Activated T-helper 2 cell treated with anti-CD3 and anti-CD28 coated beads, Interferon-gamma antibody, Interleukin-2, Interleukin-4, amounts not matched to agents 10 μg/mL and 5 μg/mL and 100 μg/mL, durations not matched to agents 14 hours and 24 hours and 36 hours (primary cell): ENCODE data around the gene RPS14. TPM values are rescaled to one million over a fixed set of nuclear protein-coding genes. Genes with fewer than 3 reads are reported as not detected.
"Not testable (repeated sequence)": the region's sequence is repeated elsewhere in the genome, so short reads cannot be mapped to it uniquely, and the experiment has no call there.

Experiments
- DNase-seq: peaks from one replicate; pipeline ENCODE4 v3.0.0; 2021; ENCODE audit warnings: low spot score
- H3K27ac Mint-ChIP-seq: one replicate; pipeline ENCODE4 v1.8.0; 2021; ENCODE audit warnings: mixed read lengths
- H3K27me3 Mint-ChIP-seq: one replicate; pipeline ENCODE4 v1.8.0; 2021; ENCODE audit warnings: low read depth, mixed read lengths
- H3K36me3 Mint-ChIP-seq: one replicate; pipeline ENCODE4 v1.8.0; 2021; ENCODE audit warnings: low read depth, mixed read lengths
- H3K4me1 Mint-ChIP-seq: one replicate; pipeline ENCODE4 v1.8.0; 2021; ENCODE audit warnings: low read depth, mixed read lengths
- H3K4me3 Mint-ChIP-seq: one replicate; pipeline ENCODE4 v1.8.0; 2021; ENCODE audit warnings: low read depth, mild to moderate bottlenecking, moderate library complexity, mixed read lengths
- H3K9me3 Mint-ChIP-seq: one replicate; pipeline ENCODE4 v1.8.0; 2021; ENCODE audit warnings: mixed read lengths
- intact Hi-C: fragments of 100-400 bp; cut with micrococcal nuclease; formaldehyde crosslinking; loops from one replicate; pipeline ENCODE4 v1.15.1; 2023
- total RNA-seq: library from RNA; stranded (reverse); gene quantifications from 2 replicates; pipeline ENCODE4 v1.2.3, GENCODE V29; 2022

The RPS14 gene
- total RNA-seq, 1 donor from 2014 or later, result 2,552 TPM

DNA sequence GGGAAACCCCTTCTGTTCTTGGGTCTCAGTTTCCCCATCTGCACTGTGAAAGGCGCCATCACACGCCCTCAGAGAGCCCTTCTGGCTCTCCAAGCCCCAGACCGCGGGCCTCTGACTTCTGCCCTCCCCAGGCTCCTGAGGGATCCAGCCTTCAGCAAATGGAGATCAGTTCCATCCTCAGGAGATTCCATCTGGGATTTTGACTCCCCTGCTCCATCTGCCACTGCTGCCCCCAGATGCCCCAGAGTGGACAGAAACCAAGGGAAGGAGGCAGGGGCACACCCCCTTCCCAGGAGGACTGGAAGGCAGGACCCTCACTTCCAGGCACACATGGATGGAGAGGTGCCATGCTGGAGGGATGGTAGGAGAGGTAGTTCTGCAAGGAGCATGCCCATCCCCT is 18.7 kb upstream of the RPS14 start:
- no peaks in the 10 kb centered on the region for H3K4me1 Mint-ChIP-seq
- no peak overlapping the region for H3K27ac Mint-ChIP-seq
- no peaks in the 10 kb centered on the region for H3K9me3 Mint-ChIP-seq
- DNase-seq, result no peak
- no peaks in the 10 kb centered on the region for H3K36me3 Mint-ChIP-seq
- no peaks in the 10 kb centered on the region for H3K27me3 Mint-ChIP-seq
- no peak overlapping the region for H3K4me3 Mint-ChIP-seq
- intact Hi-C loops, result no loop called here

DNA sequence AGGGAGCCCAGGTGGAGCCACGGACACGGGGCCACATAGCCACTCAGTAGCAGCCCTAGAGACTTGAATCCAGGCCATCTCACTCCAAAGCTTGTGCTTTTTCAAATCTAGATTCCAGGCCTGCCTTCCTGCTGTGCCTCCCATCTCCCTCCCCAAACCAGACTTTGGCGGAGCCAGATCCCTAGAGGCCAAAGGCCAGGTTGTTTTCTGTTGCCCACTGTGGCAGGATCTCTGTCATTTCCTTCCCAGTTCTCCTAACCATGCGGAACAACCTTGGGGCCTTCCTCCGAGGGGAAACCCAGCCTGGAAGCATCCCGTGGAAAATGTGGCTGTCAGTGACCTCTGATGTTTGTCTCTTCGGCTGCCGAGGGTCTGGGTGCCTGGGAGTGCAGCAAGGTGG is 16.4 kb upstream of the RPS14 start:
- H3K27ac Mint-ChIP-seq, result no peak overlapping the region
- no peak for DNase-seq
- H3K9me3 Mint-ChIP-seq, result no peaks in the 10 kb centered on the region
- H3K27me3 Mint-ChIP-seq, result no peaks in the 10 kb centered on the region
- intact Hi-C loops, result no loop called here
- H3K4me3 Mint-ChIP-seq, result no peak overlapping the region
- H3K4me1 Mint-ChIP-seq, result no peaks in the 10 kb centered on the region
- no peaks in the 10 kb centered on the region for H3K36me3 Mint-ChIP-seq

DNA sequence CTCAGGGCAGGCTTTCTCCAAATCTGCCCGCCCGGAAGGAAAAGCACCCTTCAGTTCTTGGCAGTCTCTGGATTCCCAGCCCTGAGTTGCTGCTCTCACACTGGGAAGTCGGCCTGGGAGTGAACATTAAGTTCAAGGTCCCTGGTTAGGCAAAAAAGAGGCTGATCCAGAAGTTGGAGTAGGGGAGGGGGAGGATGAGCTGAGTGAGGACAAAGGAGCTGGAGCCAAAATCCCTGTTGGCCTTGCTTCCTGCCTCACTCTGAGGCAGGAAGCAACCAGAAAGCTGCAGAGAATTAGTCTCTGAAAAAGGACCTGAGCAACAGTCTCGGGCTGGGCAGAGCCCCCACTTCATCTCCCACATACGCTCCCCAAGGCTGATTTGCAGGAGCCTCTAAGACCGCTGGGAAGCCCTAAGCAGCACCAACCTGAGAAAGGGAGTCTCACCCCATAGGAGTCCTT is 15.0 kb upstream of the RPS14 start:
- H3K4me3 Mint-ChIP-seq, result no peak overlapping the region
- H3K9me3 Mint-ChIP-seq, result no peaks in the 10 kb centered on the region
- H3K4me1 Mint-ChIP-seq, result peaks cover under 1% of the 10 kb centered on the region
- H3K36me3 Mint-ChIP-seq, result no peaks in the 10 kb centered on the region
- H3K27me3 Mint-ChIP-seq, result no peaks in the 10 kb centered on the region
- DNase-seq, result no peak
- H3K27ac Mint-ChIP-seq, result no peak overlapping the region
- intact Hi-C loops, result no loop called here

DNA sequence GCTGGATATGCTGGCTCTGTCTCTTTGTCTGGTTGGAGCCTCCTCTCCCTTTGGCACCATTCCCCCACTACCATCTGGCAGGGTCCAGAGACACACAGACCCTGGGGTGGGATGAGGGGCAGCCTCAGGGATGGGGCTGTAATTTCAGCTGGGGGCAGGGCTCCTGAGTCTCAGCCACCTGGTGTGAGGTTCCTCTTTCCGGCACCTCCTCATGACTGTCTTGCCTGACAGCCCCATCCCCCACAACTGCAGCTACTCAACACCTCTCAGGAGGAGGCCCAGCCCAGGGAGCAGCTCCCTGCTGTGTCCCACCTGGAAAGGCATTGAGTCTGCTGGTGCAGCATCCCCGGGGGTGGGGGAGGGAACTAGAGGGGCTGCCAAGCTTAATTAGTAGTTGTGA is 11.7 kb upstream of the RPS14 start:
- Mint-ChIP-seq H3K4me3 (no peak overlapping the region), H3K36me3 (no peaks in the 10 kb centered on the region), H3K9me3 (no peaks in the 10 kb centered on the region), H3K27me3 (no peaks in the 10 kb centered on the region), H3K27ac (no peak overlapping the region), H3K4me1 (peaks cover 16% of the 10 kb centered on the region)
- DNase-seq, result no peak
- intact Hi-C loops, result no loop called here

DNA sequence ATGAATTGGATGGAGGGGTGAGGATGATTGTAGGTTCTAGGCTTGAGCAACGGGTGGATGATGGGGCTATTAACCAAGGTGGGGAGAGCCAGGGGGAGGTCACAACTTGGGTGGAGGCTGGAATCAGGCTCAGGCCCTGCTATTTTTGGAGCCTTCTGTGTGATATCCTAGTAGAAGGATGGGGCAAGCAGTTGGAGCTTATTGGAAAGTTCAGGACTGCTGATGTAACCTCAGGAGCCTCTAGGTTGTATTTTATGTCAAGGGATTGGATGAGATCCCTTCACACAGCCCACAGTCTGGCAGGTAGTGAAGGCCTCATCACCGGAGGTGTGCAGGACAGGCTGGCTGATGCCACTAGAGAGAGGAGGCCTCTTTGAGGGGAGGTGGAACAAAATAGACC is 11.2 kb upstream of the RPS14 start:
- Mint-ChIP-seq H3K4me3 (no peak overlapping the region), H3K4me1 (peaks cover 16% of the 10 kb centered on the region)
- intact Hi-C loops, result no loop called here

DNA sequence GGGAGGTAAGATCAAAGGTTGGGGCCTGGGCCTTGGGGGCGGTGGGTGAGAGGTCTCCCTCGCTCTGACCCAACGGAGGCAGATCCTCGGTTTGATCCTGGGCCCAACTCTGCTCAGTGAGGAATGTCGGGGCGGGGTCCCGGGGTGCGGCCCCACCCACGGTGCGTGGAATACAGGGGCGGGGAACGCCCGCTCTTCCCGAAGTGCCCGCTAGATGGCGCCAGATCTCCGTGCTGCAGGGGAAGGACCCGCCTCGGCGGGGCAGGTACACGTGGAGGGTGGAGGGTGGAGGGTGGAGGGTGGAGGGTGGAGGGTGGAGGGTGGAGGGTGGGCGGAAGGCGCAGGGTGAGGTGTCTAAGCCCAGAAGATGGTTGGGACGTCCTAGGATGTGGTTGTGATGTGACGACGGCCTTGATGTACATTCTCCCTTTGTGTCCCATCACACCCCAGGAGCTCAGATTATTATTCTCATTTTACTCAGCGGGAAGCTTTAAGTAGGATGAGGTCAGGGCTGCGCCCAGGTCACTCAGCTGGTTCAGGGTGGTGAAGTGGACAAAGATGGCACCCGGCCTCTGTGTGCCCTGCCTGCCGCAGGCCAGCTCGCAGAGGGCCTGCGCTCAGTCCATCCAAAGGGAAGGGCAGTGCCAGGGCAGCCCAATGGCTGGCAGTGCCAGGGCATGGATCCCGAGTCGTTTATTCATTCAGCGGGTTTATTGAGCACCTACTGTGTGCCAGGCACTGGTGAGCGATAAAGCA is 9.4 kb upstream of the RPS14 start:
- no peak overlapping the region for H3K27ac Mint-ChIP-seq
- no peaks in the 10 kb centered on the region for H3K27me3 Mint-ChIP-seq
- peak overlapping the region; percentile 19 for H3K4me3 Mint-ChIP-seq
- H3K36me3 Mint-ChIP-seq, result no peaks in the 10 kb centered on the region
- peak; percentile 78 for DNase-seq
- H3K4me1 Mint-ChIP-seq, result peaks cover 16% of the 10 kb centered on the region
- H3K9me3 Mint-ChIP-seq, result no peaks in the 10 kb centered on the region
- intact Hi-C loops, result loop anchor here (1.0 to 10.0 kb wide), 7 partner anchors 64 to 1316 kb away; partner anchors contain the start of genes ANXA6, G3BP1 and IRGM

More for the DNA sequence above, 11.2 kb upstream of the RPS14 start:
- no peak for DNase-seq
- H3K27ac Mint-ChIP-seq, result no peak overlapping the region
- H3K36me3 Mint-ChIP-seq, result no peaks in the 10 kb centered on the region
- H3K27me3 Mint-ChIP-seq, result no peaks in the 10 kb centered on the region
- H3K9me3 Mint-ChIP-seq, result no peaks in the 10 kb centered on the region

DNA sequence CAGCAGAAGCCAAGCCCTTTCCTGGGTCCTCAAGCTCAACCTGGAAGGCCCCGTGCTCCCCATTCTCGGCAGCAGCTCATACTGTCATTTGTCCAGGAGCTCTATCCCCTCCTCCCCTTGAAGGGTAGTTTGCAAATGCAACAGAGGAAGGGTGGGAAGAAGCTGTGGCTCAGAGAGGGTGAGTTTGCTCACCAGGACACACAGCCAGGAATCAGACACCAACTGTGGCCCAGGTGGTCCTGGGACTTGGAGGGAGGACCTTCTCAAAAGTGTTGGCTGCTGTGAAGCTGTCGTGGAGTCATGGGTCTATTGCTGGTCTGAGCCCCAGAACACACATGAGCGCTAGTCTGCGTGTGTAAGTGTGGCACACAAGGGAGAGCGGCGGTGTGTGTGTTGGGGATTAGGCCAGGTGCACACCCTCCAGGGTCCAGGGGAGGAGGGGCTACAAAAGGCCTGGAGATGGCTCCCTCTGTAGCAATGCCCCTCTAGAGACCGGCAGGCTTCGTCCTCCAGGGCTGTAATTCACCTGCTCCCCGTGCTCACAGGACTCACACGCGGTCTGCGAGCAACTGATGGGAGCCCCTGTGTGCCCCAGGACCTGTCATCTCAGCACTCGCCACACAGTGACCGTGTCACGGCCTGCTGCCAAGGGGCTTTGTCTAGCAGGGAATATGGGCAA is 8.2 kb upstream of the RPS14 start:
- peak overlapping the region; percentile 34 for H3K27ac Mint-ChIP-seq
- H3K4me3 Mint-ChIP-seq, result peak overlapping the region; percentile 35
- H3K4me1 Mint-ChIP-seq, result peaks cover 16% of the 10 kb centered on the region
- no peak for DNase-seq
- H3K36me3 Mint-ChIP-seq, result no peaks in the 10 kb centered on the region
- H3K27me3 Mint-ChIP-seq, result no peaks in the 10 kb centered on the region
- no peaks in the 10 kb centered on the region for H3K9me3 Mint-ChIP-seq
- intact Hi-C loops, result loop anchor here (2.0 to 10.0 kb wide), 6 partner anchors 65 to 1317 kb away; partner anchors contain the start of genes ANXA6, G3BP1 and IRGM

DNA sequence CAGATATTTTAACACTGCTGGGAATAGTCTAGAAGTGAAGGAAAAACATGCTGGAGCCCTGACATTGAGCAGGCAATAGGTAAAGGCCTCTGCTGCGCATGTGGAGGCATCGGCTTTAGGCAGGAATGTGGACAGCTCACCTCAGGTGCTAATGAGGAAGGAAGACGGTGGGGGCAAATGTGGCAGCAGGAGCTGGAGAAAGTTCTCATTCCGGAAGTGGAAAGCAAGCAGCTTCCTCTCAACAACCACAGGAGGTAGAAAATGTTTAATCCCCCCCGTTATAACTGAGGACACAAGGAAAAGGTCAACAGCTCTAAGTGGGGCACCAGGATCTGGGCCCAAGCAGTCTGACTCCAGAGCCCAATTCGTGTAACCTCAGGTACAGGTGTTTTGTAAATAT is 7.6 kb upstream of the RPS14 start:
- intact Hi-C loops, result loop anchor here (5.0 to 10.0 kb wide), 4 partner anchors 105 to 1318 kb away; partner anchors contain the start of genes ANXA6 and G3BP1
- H3K4me3 Mint-ChIP-seq, result no peak overlapping the region
- H3K27ac Mint-ChIP-seq, result no peak overlapping the region
- no peaks in the 10 kb centered on the region for H3K36me3 Mint-ChIP-seq
- no peaks in the 10 kb centered on the region for H3K9me3 Mint-ChIP-seq
- H3K4me1 Mint-ChIP-seq, result peaks cover 16% of the 10 kb centered on the region
- DNase-seq, result no peak
- no peaks in the 10 kb centered on the region for H3K27me3 Mint-ChIP-seq

DNA sequence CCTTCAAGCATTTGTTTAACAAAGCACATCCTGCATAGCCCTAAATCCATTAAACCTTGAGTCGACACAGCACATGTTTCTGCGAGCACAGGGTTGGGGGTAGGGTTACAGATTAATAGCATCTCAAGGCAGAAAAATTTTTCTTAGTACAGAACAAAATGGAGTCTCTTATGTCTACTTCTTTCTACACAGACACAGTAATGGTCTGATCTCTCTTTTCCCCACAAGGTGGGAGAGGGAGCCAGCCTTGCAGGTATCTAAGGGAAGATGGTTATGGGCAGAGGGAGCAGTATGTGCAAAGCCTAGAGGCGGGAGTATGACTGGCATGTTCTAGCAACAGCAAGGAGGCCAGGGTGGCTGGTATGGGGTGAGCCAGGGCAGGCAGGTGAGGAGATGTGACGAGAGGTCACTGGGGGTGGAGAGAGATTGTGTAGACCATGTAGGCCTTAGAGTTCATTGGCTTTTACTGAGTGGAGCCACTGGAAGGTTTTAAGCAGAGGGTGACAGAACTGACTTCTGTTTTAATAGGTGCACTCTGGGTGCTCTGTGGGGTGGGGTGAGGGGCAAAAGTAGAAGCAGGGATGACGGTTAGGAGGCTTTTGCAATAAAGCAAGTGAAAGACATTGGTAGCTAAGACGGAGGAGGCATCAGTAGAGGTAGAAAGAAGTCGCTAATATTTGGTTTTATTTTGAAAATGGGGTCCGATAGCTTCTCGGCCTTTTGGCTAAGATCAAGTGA is 5.1 kb upstream of the RPS14 start:
- DNase-seq, result no peak
- Mint-ChIP-seq H3K36me3 (peaks cover under 1% of the 10 kb centered on the region), H3K4me1 (peaks cover 16% of the 10 kb centered on the region), H3K27ac (no peak overlapping the region), H3K4me3 (no peak overlapping the region), H3K27me3 (no peaks in the 10 kb centered on the region), H3K9me3 (no peaks in the 10 kb centered on the region)
- intact Hi-C loops, result loop anchor here (5.0 to 10.0 kb wide), 4 partner anchors 108 to 1320 kb away; partner anchors contain the start of genes ANXA6 and G3BP1

DNA sequence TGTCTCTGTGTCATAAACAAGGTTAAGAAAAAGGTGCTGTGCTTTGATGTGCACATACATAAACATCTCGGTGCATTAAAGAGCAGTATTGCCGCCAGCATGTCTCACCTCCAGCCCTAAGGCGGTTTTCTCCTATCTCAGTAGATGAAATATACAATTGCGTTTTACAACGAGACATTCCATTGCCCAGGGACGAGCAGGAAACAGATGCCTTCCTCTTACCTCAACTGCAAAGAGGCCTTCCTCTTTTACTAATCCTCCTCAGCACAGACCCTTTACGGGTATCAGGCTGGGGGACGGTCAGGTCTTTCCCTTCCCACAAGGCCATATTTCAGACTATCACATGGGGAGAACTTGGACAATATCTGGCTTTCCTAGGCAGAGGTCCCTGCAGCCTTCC is 4.5 kb upstream of the RPS14 start:
- H3K27me3 Mint-ChIP-seq, H3K36me3 Mint-ChIP-seq, H3K4me3 Mint-ChIP-seq, H3K9me3 Mint-ChIP-seq, DNase-seq, H3K27ac Mint-ChIP-seq: not testable (repeated sequence)
- intact Hi-C loops, result loop anchor here (10.0 kb wide), 3 partner anchors 201 to 1321 kb away; partner anchors contain the start of genes ANXA6 and G3BP1
- peaks cover 10% of the 10 kb centered on the region for H3K4me1 Mint-ChIP-seq

DNA sequence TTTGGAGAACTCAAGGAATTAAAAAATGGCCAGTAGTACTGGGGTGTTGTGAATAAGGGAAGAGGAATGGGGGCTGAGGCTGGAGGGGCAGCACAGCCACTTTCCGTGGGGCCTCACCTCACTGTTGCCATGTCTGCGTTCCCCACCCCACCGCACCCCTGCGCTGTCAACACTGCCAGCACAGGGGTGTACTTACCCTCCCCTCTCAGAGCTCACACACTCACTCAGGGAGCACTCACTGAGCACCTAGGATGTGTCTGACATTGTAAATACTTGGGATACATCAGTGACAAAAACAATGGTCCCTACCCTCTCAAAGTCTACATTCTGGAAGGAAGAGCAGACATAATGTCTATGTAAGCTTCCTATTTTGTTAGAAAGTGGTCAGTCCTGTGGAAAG is 3.4 kb upstream of the RPS14 start:
- no peak for DNase-seq
- Mint-ChIP-seq H3K9me3 (no peaks in the 10 kb centered on the region), H3K4me3 (no peak overlapping the region), H3K27me3 (no peaks in the 10 kb centered on the region), H3K36me3 (peaks cover 18% of the 10 kb centered on the region), H3K27ac (no peak overlapping the region), H3K4me1 (peaks cover 14% of the 10 kb centered on the region)
- intact Hi-C loops, result loop anchor here (10.0 kb wide), 3 partner anchors 202 to 1322 kb away; partner anchors contain the start of genes ANXA6 and G3BP1

DNA sequence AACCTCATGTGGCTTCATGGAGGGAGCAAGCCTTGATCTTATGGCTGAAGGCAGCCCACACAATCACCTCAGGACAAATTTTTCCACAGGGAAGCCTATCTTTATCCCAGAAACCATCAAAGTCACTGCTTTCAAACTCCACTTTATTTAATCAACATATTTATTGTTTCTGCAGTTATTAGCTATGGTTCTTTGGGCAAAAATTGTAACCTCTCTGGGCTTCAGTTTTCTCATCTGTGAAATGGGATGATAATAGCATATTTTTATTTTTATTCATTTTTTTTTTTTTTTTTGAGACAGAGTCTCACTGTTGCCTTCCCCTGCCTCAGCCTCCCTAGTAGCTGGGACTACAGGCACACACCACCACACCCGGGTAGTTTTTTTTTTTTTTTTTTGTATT is 2.1 kb upstream of the RPS14 start:
- H3K9me3 Mint-ChIP-seq, result no peaks in the 10 kb centered on the region
- DNase-seq, result no peak
- intact Hi-C loops, result loop anchor here (10.0 kb wide), 3 partner anchors 203 to 1323 kb away; partner anchors contain the start of genes ANXA6 and G3BP1

More for the DNA sequence above, 2.1 kb upstream of the RPS14 start:
- peaks cover 31% of the 10 kb centered on the region for H3K36me3 Mint-ChIP-seq
- no peak overlapping the region for H3K27ac Mint-ChIP-seq
- peaks cover 12% of the 10 kb centered on the region for H3K4me1 Mint-ChIP-seq
- no peak overlapping the region for H3K4me3 Mint-ChIP-seq
- H3K27me3 Mint-ChIP-seq, result no peaks in the 10 kb centered on the region
